HUES64 (cell line): Measurements from ENCODE around the gene ATF4.
"Not testable (repeated sequence)": the region's sequence is repeated elsewhere in the genome, so short reads cannot be mapped to it uniquely, and the experiment has no call there.

Source experiments
- H3K27ac ChIP-seq: 2 replicates; pipeline ENCODE4 v1.7.0; 2013; ENCODE audit warnings: low read depth, low read length, inconsistent platforms
- H3K27me3 ChIP-seq: 2 replicates; pipeline ENCODE4 v1.6.1; 2013; ENCODE audit warnings: mild to moderate bottlenecking, low read length; ENCODE audit not compliant: insufficient read depth
- H3K36me3 ChIP-seq: 2 replicates; pipeline ENCODE4 v1.6.1; 2013; ENCODE audit warnings: mild to moderate bottlenecking, low read length; ENCODE audit not compliant: insufficient read depth
- H3K4me1 ChIP-seq: 2 replicates; pipeline ENCODE4 v1.6.1; 2013; ENCODE audit warnings: mild to moderate bottlenecking, low read length, moderate library complexity; ENCODE audit not compliant: insufficient read depth
- H3K4me3 ChIP-seq: 2 replicates; pipeline ENCODE4 v1.5.1; 2013; ENCODE audit warnings: mild to moderate bottlenecking, low read length, moderate library complexity
- H3K9ac ChIP-seq: 2 replicates; pipeline ENCODE4 v1.6.1; 2013; ENCODE audit warnings: mild to moderate bottlenecking, low read depth, low read length
- H3K9me3 ChIP-seq: 2 replicates; pipeline ENCODE4 v1.6.1; 2013; ENCODE audit warnings: low read depth, low read length; ENCODE audit not compliant: insufficient read depth
- WGBS: fragments of 150-250, 120-280 bp; methylation state at CpG from one replicate; pipeline ENCODE4 v1.1.7; 2013; ENCODE audit warnings: missing lambda C conversion rate; 5-methylcytosine and 5-hydroxymethylcytosine counted together

The ATF4 gene

GRCh38 chr22:39501644-39502108, 18.7 kb upstream of the ATF4 start:
- no peaks in the 10 kb centered on the region for H3K9me3 ChIP-seq
- 38% methylated on average over 13 of the region's 13 CpGs for WGBS
- peaks cover 32% of the 10 kb centered on the region for H3K36me3 ChIP-seq
- H3K4me3 ChIP-seq: peak overlapping the region; percentile 89
- H3K27ac ChIP-seq: no peak overlapping the region
- peaks cover 57% of the 10 kb centered on the region for H3K27me3 ChIP-seq
- no peak overlapping the region for H3K9ac ChIP-seq
- H3K4me1 ChIP-seq: peaks cover 5% of the 10 kb centered on the region; the same call in 1 of the 2 replicates

GRCh38 chr22:39502109-39502788, 18.1 kb upstream of the ATF4 start, which contains the start of gene MIEF1:
Gene MIEF1, plus strand, starts transcription at chr22:39502290. Its CDS starts 9,005 bp downstream, at chr22:39511295.
- Histone ChIP-seq H3K36me3 (peaks cover 36% of the 10 kb centered on the region), H3K9ac (peak within 1 kb of the TSS; percentile 80), H3K27ac (peak within 1 kb of the TSS; percentile 37; the same call in 1 of the 2 replicates), H3K9me3 (no peaks in the 10 kb centered on the region), H3K27me3 (peaks cover 62% of the 10 kb centered on the region), H3K4me3 (peak within 1 kb of the TSS; percentile 89), H3K4me1 (peaks cover 5% of the 10 kb centered on the region; the same call in 1 of the 2 replicates)
- 1% methylated on average over 58 of the region's 58 CpGs for WGBS

GRCh38 chr22:39502789-39503409, 17.5 kb upstream of the ATF4 start:
- H3K9ac ChIP-seq: peak overlapping the region; percentile 80
- H3K27me3 ChIP-seq: peaks cover 64% of the 10 kb centered on the region
- H3K27ac ChIP-seq: no peak overlapping the region
- 38% methylated on average over 18 of the region's 18 CpGs for WGBS
- peaks cover 40% of the 10 kb centered on the region for H3K36me3 ChIP-seq
- H3K9me3 ChIP-seq: no peaks in the 10 kb centered on the region
- peaks cover 5% of the 10 kb centered on the region; the same call in 1 of the 2 replicates for H3K4me1 ChIP-seq
- H3K4me3 ChIP-seq: peak overlapping the region; percentile 89

GRCh38 chr22:39503630-39504029, 16.7 kb upstream of the ATF4 start:
- WGBS: 91% methylated on average over 4 of the region's 6 CpGs
- Histone ChIP-seq H3K9me3 (no peaks in the 10 kb centered on the region), H3K4me1 (peaks cover 5% of the 10 kb centered on the region; the same call in 1 of the 2 replicates), H3K27ac (no peak overlapping the region), H3K27me3 (peaks cover 65% of the 10 kb centered on the region), H3K36me3 (peaks cover 46% of the 10 kb centered on the region), H3K4me3 (0 out of 2 replicates have a peak overlapping the region, but pooled peaks have one; percentile 89), H3K9ac (no peak overlapping the region)

DNA sequence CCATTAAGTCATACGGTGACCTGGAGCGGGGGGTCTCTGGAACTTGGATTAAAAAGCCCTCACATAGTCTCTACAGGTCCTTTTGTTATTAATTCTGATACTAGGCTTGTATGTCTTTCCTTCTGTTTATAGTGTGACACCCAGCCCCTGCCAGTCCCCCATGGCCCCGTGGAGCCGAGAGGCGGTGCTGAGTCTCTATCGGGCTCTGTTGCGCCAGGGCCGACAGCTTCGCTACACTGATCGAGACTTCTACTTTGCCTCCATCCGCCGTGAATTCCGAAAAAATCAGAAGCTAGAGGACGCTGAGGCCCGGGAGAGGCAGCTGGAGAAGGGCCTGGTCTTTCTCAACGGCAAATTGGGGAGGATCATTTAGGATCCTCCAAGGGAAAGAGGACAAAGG, 16.3 kb upstream of the ATF4 start:
- peaks cover 49% of the 10 kb centered on the region for H3K36me3 ChIP-seq
- 95% methylated on average over 16 of the region's 16 CpGs for WGBS
- H3K9ac ChIP-seq: no peak overlapping the region
- no peak overlapping the region for H3K27ac ChIP-seq
- H3K9me3 ChIP-seq: no peaks in the 10 kb centered on the region
- peaks cover 5% of the 10 kb centered on the region; the same call in 1 of the 2 replicates for H3K4me1 ChIP-seq
- H3K4me3 ChIP-seq: no peak overlapping the region
- H3K27me3 ChIP-seq: peaks cover 66% of the 10 kb centered on the region

- H3K9ac ChIP-seq, H3K4me3 ChIP-seq, H3K4me1 ChIP-seq, H3K9me3 ChIP-seq, H3K27ac ChIP-seq: not testable (repeated sequence)
- peaks cover 72% of the 10 kb centered on the region for H3K27me3 ChIP-seq
- H3K36me3 ChIP-seq: peaks cover 65% of the 10 kb centered on the region
- 86% methylated on average over 10 of the region's 10 CpGs for WGBS
Observed at GRCh38 chr22:39507021-39507420, 13.3 kb upstream of the ATF4 start.

GRCh38 chr22:39508393-39508792, 12.0 kb upstream of the ATF4 start:
- Histone ChIP-seq H3K27me3 (peaks cover 79% of the 10 kb centered on the region), H3K27ac (no peak overlapping the region), H3K4me3 (no peak overlapping the region), H3K4me1 (no peaks in the 10 kb centered on the region), H3K9me3 (no peaks in the 10 kb centered on the region), H3K9ac (no peak overlapping the region), H3K36me3 (peaks cover 75% of the 10 kb centered on the region)
- 89% methylated on average over 4 of the region's 4 CpGs for WGBS

DNA sequence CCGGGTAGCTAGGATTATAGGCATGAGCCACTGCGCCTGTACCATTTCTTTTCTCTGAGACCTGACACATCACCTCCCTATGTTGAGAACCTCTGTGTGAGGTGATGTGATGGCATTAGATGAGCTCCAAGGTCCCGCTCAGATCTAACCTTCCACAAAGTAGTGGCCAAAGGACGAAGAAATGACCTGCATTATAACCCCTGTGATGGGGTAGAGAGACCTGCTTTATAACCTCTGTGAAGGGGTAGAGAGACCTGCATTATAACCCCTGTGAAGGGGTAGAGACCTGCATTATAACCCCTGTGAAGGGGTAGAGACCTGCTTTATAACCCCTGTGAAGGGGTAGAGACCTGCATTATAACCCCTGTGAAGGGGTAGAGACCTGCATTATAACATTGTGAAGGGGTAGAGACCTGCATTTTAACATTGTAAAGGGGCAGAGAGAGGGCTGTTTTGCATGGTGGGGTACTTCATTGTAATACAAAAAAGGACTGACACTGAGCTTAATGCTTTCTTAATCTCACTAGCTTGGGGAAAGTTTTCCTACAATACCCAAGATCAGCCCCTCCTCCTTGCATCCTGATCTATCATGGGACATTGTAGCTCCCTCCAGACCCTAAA, 9.7 kb upstream of the ATF4 start:
- H3K36me3 ChIP-seq: peaks cover 76% of the 10 kb centered on the region
- H3K27ac ChIP-seq: no peak overlapping the region
- H3K9ac ChIP-seq: no peak overlapping the region
- H3K4me3 ChIP-seq: no peak overlapping the region
- WGBS: 70% methylated on average over 2 of the region's 4 CpGs
- peaks cover 77% of the 10 kb centered on the region for H3K27me3 ChIP-seq
- no peaks in the 10 kb centered on the region for H3K9me3 ChIP-seq
- no peaks in the 10 kb centered on the region for H3K4me1 ChIP-seq

DNA sequence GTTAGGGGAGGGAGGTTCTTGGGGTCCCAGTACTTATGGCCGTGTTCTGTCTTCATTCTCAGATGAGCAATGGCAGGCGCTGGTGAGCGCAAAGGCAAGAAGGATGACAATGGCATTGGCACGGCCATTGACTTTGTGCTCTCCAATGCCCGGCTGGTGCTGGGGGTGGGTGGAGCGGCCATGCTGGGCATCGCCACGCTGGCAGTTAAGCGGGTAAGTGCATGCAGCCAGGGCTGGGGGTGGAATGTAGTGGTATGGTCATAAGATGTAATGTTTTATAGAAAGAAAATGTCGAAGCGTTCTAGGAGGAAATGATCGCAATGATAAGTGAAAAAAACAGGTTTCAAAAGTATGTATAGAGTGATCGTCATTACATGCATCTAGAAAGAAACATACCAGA, 9.1 kb upstream of the ATF4 start:
- H3K27me3 ChIP-seq: peaks cover 72% of the 10 kb centered on the region
- H3K9ac ChIP-seq: no peak overlapping the region
- H3K4me1 ChIP-seq: no peaks in the 10 kb centered on the region
- WGBS: 93% methylated on average over 12 of the region's 13 CpGs
- H3K9me3 ChIP-seq: no peaks in the 10 kb centered on the region
- no peak overlapping the region for H3K27ac ChIP-seq
- no peak overlapping the region for H3K4me3 ChIP-seq
- H3K36me3 ChIP-seq: peaks cover 76% of the 10 kb centered on the region

- Histone ChIP-seq H3K9me3 (no peaks in the 10 kb centered on the region), H3K27me3 (peaks cover 68% of the 10 kb centered on the region), H3K27ac (no peak overlapping the region), H3K36me3 (peaks cover 73% of the 10 kb centered on the region), H3K4me1 (no peaks in the 10 kb centered on the region), H3K9ac (no peak overlapping the region), H3K4me3 (no peak overlapping the region)
- whole genome bisulfite sequencing: 95% methylated on average over 10 of the region's 10 CpGs
Observed at GRCh38 chr22:39512026-39512425, 8.3 kb upstream of the ATF4 start.

- Histone ChIP-seq H3K27me3 (peaks cover 63% of the 10 kb centered on the region), H3K36me3 (peaks cover 63% of the 10 kb centered on the region), H3K27ac (no peak overlapping the region), H3K4me1 (no peaks in the 10 kb centered on the region; the same call in 1 of the 2 replicates), H3K4me3 (no peak overlapping the region), H3K9ac (no peak overlapping the region), H3K9me3 (no peaks in the 10 kb centered on the region)
- 95% methylated on average over 18 of the region's 18 CpGs for WGBS
Observed at GRCh38 chr22:39513791-39514190, 6.6 kb upstream of the ATF4 start.
